Amygdala (tissue), 56 donors: ENCODE measurements around the gene TCEAL6.
A peak's percentile ranks its signal among the peaks of the same experiment; 100 is the strongest.
"Not testable (repeated sequence)": the region's sequence is repeated elsewhere in the genome, so short reads cannot be mapped to it uniquely, and the experiment has no call there.

ENCODE experiments used
- DNase-seq, 56 donors: peaks; one replicate each; lab custom pipeline; 2025; lab: John Stamatoyannopoulos, UW

The TCEAL6 gene

DNA sequence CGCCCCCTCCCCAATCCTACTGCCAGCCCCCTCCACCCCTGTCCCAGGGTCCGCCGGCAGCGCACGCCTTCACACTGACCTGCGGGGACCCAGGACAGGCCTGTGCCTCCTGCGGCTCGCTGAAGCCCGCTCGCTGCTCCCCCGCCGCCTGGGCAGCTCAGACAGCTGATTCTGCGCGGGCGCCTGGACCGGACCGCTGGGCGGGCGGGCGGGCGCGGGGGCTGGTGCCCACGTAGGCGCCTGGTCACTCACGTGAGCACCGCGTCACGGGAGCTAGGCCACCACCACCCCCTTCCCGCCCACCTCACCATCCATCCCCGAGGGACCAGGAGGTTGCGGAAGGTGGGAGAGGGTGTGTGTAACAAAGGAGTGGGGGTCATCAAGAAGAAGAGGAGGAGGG is at the start of gene TCEAL6:
Gene TCEAL6 (minus strand): TSS at position 208 of the 400 bp plus-strand sequence.
- peak in 21 of 56 donors; percentile 0 to 45 (median 3) for DNase-seq

GRCh38 chrX:102185967-102186720 is 43.9 kb upstream of the TCEAL6 start:
- DNase-seq, result no peak

GRCh38 chrX:102155806-102156179 is 13.5 kb upstream of the TCEAL6 start, which contains the start of gene BEX5:
Gene BEX5, minus strand, starts transcription at chrX:102155977. Its CDS starts 1,712 bp downstream, at chrX:102154265.
- peak in 52 of 56 donors; percentile 1 to 78 (median 38) for DNase-seq

GRCh38 chrX:102154900-102155805 is 12.9 kb upstream of the TCEAL6 start:
- DNase-seq, result peak in 16 of 56 donors; percentile 0 to 49 (median 17)

DNA sequence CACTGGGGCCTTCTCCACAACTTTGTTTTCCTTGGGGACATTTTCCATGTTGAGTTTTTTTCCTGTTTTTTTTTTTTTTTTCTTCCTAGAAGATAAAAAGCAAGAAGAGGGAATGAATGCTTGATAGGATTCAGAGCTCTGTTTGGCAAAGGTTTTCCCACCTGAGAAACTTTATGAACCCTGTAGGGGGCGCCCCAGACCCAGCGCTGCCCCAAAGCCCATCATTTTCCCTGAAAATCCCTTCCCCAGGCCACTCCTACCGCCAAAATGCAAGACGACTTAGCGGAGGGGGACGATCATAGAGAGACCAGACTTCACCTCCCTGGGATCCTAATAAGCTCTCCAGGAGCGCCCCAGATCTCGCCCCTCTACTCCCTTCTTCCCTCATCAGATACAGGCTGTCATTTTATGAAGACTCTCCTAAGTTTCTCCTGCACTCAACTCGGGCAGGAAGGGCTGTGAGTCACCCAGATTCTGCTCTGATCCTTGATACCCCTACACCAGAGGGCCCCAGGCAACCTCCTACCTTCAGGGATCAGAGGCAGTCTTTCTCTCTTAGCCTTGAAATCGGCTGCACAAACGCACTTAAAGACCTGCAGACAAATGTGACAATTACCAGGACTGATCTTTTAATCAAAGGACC is 12.1 kb upstream of the TCEAL6 start:
- DNase-seq, result peak in 23 of 56 donors; percentile 0 to 30 (median 1)

- DNase-seq, result peak in 4 of 56 donors; percentile 0 to 3 (median 0)
Measured at GRCh38 chrX:102141631-102142030, 650 bp downstream of the TCEAL6 start.

DNA sequence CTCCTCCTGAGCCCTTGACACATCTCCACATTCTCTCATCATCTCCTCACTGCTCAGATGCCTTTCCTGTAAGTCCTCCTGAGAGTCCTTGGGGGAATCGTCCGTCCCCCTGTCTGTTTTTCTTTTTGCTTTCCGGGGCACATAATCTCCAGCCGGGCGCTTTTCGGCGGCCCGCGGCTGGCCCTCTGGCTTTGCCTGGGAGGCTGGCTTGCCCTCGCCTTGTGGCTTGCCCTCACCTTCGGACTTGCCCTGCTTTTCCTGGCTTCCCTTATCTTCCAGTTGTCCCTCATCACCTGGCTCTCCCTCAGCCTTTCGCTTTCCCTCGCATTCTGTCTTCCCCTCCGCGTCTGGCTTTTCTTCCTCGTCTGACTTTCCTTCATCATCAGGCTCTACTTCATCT is 1.4 kb downstream of the TCEAL6 start:
- DNase-seq, result not testable (repeated sequence)

DNA sequence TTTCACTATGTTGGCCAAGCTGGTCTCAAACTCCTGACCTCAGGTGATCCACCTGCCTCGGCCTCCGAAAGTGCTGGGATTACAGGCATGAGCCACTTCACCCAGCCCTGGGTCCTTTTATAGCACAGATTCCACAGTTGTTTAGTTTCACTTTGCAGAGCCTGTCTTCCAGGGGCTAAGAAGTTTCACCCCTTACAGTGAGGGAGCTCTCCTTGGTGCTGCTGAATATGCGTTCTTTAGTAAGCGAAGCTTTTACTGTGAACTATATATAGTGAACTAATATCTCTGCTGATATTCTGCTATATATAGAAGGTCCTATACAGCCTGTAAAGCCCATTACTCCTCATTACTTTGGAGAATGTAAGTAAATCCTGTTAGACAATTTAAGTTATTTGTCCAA is 4.2 kb downstream of the TCEAL6 start:
- no peak for DNase-seq

- DNase-seq, result peak in 1 of 56 donors; percentile 4
Measured at GRCh38 chrX:102129473-102129872, 12.8 kb downstream of the TCEAL6 start.

DNA sequence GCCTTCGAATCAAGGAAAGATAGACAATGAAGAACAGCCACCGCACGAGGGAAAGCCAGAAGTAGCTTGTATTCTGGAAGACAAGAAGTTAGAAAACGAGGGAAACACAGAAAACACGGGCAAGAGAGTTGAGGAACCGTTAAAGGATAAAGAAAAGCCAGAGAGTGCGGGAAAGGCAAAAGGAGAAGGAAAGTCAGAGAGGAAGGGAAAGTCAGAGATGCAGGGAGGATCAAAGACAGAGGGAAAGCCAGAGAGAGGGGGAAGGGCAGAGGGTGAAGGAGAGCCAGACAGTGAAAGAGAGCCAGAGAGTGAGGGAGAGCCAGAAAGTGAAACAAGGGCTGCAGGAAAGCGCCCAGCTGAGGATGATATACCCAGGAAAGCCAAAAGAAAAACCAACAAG is 15.4 kb downstream of the TCEAL6 start:
- peak in 2 of 56 donors; percentile 1 for DNase-seq

GRCh38 chrX:102126080-102126818 is 16.0 kb downstream of the TCEAL6 start:
- peak in 6 of 56 donors; percentile 0 to 28 (median 12) for DNase-seq

- DNase-seq, result peak in 34 of 56 donors; percentile 0 to 63 (median 18)
Measured at GRCh38 chrX:102125436-102125835, 16.8 kb downstream of the TCEAL6 start, which contains the start of gene TCEAL2. Gene TCEAL2, plus strand, starts transcription at chrX:102125679. Its CDS starts 1,152 bp downstream, at chrX:102126831.

DNA sequence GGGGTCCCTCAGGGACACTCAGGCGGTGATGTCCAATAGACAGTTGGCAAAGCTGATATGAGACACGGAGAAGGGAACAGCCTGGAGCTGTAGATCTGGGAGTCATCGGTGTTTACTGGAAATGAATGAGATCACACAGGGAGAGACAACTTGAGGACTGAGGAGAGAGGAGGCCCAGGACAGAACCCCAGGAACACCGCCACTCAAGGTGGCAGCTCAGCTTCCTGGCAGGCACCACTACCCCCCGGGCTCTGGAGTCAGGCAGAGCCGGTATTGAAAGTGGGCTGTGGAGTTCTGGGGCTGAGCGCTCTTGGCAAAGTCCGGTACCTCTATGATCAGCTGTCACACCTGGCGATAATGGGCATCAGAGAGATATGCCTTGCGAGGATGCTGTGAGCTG is 17.3 kb downstream of the TCEAL6 start:
- DNase-seq, result not testable (repeated sequence)

DNA sequence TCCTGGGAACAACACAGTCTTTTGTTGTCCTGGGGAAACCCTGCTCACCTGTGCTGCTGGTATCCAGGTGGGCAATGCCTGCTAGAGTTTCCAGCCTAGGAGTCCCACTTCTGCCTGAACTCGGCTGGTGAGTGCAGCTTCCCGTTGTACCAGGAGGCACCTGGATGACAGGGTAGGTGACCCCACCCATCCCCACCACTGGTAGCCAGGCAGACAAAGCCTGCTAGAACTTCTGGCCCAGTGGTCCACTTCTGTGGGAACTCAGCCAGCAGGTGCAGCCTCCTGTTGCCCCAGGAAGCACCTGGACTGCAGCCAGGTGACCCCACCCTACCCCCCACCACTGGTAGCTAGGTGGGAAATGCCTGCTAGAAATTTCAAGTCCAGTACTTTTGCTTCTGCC is 26.5 kb downstream of the TCEAL6 start:
- DNase-seq, result no peak

- DNase-seq, result no peak
Measured at GRCh38 chrX:102113367-102113766, 28.9 kb downstream of the TCEAL6 start.
